Activated CD8-positive, alpha-beta T cell treated with anti-CD3 and anti-CD28 coated beads for 36 hours (primary cell): ENCODE results near the gene KATNBL1. TPM values are rescaled to one million over a fixed set of nuclear protein-coding genes. Genes with fewer than 3 reads are reported as not detected.

Experiments
- ATAC-seq: fragments of 200-7000 bp; cut with Tn5 transposase; one replicate; pipeline ENCODE4 v1.10.0; 2021; ENCODE audit warnings: mild to moderate bottlenecking, moderate library complexity
- CTCF ChIA-PET: fragments of 350-600 bp; sonication (Branson Sonifier 250); formaldehyde crosslinking; loops from one replicate; lab custom pipeline; 2021; ENCODE audit warnings: antibody characterized with exemption; lab: Charles Lee
- POLR2A ChIA-PET: fragments of 350-600 bp; sonication (Branson Sonifier 250); formaldehyde crosslinking; loops from one replicate; lab custom pipeline; 2021; ENCODE audit warnings: antibody characterized with exemption; lab: Charles Lee
- DNase-seq: peaks from one replicate; pipeline ENCODE4 v3.0.0-alpha.2; 2020
- H3K27ac Mint-ChIP-seq: one replicate; pipeline ENCODE4 v1.8.0; 2021; ENCODE audit warnings: mild to moderate bottlenecking, mixed read lengths
- H3K27me3 Mint-ChIP-seq: one replicate; pipeline ENCODE4 v1.8.0; 2021; ENCODE audit warnings: mixed read lengths
- H3K36me3 Mint-ChIP-seq: one replicate; pipeline ENCODE4 v1.8.0; 2021; ENCODE audit warnings: low read depth, mixed read lengths
- H3K4me1 Mint-ChIP-seq: one replicate; pipeline ENCODE4 v1.8.0; 2021; ENCODE audit warnings: low read depth, mixed read lengths
- H3K4me3 Mint-ChIP-seq: one replicate; pipeline ENCODE4 v1.8.0; 2021; ENCODE audit warnings: mild to moderate bottlenecking, moderate library complexity, mixed read lengths
- H3K9me3 Mint-ChIP-seq: one replicate; pipeline ENCODE4 v1.8.0; 2021; ENCODE audit warnings: mixed read lengths
- intact Hi-C: fragments of 100-400 bp; cut with micrococcal nuclease; formaldehyde crosslinking; loops from one replicate; pipeline ENCODE4 v1.10.0; 2022
- total RNA-seq, 2 experiments: library from RNA; stranded (reverse); gene quantifications; one replicate each; pipeline ENCODE4 v1.2.3, GENCODE V29; 2021
- TF ChIP-seq, protein P1 (sequence below): fragments of 200-600 bp; IDR thresholded peaks from one replicate; pipeline ENCODE4 v1.8.0; 2022; ENCODE audit warnings: antibody characterized with exemption, mild to moderate bottlenecking

Gene KATNBL1
- total RNA-seq, 2 experiments from 2014 or later: 41.6 to 45.5 TPM

GRCh38 chr15:34223904-34224596, 14.2 kb upstream of the KATNBL1 start:
- Mint-ChIP-seq H3K27ac (peak overlapping the region; percentile 90), H3K36me3 (peaks cover 19% of the 10 kb centered on the region), H3K4me1 (peaks cover 18% of the 10 kb centered on the region), H3K4me3 (peak overlapping the region; percentile 95), H3K27me3 (peaks cover 1% of the 10 kb centered on the region), H3K9me3 (no peaks in the 10 kb centered on the region)
- POLR2A ChIA-PET: interaction anchor here (0.6 to 3.1 kb wide), 5 partner anchors 12 to 121 kb away, joined by 3 to 11 read pairs (median 4); partner anchors contain the start of gene KATNBL1
- TF ChIP-seq, protein P1, sequence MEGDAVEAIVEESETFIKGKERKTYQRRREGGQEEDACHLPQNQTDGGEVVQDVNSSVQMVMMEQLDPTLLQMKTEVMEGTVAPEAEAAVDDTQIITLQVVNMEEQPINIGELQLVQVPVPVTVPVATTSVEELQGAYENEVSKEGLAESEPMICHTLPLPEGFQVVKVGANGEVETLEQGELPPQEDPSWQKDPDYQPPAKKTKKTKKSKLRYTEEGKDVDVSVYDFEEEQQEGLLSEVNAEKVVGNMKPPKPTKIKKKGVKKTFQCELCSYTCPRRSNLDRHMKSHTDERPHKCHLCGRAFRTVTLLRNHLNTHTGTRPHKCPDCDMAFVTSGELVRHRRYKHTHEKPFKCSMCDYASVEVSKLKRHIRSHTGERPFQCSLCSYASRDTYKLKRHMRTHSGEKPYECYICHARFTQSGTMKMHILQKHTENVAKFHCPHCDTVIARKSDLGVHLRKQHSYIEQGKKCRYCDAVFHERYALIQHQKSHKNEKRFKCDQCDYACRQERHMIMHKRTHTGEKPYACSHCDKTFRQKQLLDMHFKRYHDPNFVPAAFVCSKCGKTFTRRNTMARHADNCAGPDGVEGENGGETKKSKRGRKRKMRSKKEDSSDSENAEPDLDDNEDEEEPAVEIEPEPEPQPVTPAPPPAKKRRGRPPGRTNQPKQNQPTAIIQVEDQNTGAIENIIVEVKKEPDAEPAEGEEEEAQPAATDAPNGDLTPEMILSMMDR: no peak
- ATAC-seq: peak; percentile 2
- CTCF ChIA-PET: interaction anchor here (0.6 to 2.6 kb wide), 4 partner anchors 15 to 158 kb away, joined by 3 to 16 read pairs (median 6); partner anchors contain the start of gene KATNBL1
- DNase-seq: no peak
- intact Hi-C loops: loop anchor here (5.0 kb wide), 1 partner anchor 122 kb away; the partner anchor contains the start of genes EMC7 and PGBD4

- no peak overlapping the region for H3K27ac Mint-ChIP-seq
- H3K4me1 Mint-ChIP-seq: peaks cover 2% of the 10 kb centered on the region
- TF ChIP-seq, protein P1: no peak
- ATAC-seq: no peak
- H3K9me3 Mint-ChIP-seq: no peaks in the 10 kb centered on the region
- no peak for DNase-seq
- intact Hi-C loops: no loop called here
- H3K36me3 Mint-ChIP-seq: no peaks in the 10 kb centered on the region
- ChIA-PET POLR2A (no interaction called here), CTCF (interaction anchor here (0.8 to 5.3 kb wide), 4 partner anchors 7 to 156 kb away, joined by 3 to 22 read pairs (median 3); partner anchors contain the start of gene KATNBL1)
- no peak overlapping the region for H3K4me3 Mint-ChIP-seq
- no peaks in the 10 kb centered on the region for H3K27me3 Mint-ChIP-seq
Observed at GRCh38 chr15:34217587-34218225, 7.8 kb upstream of the KATNBL1 start.

GRCh38 chr15:34216527-34217270, 6.8 kb upstream of the KATNBL1 start:
- TF ChIP-seq, protein P1: no peak
- ChIA-PET CTCF (interaction anchor here (1.1 to 1.8 kb wide), 3 partner anchors 106 to 155 kb away, joined by 3 to 10 read pairs (median 3); partner anchors contain the start of gene PGBD4), POLR2A (interaction anchor here (0.6 to 0.8 kb wide), 2 partner anchors 109 to 661 kb away, joined by 3 read pairs; no protein-coding TSS in a partner anchor)
- DNase-seq: no peak
- Mint-ChIP-seq H3K27ac (no peak overlapping the region), H3K4me1 (no peaks in the 10 kb centered on the region), H3K9me3 (no peaks in the 10 kb centered on the region), H3K4me3 (no peak overlapping the region), H3K36me3 (no peaks in the 10 kb centered on the region), H3K27me3 (no peaks in the 10 kb centered on the region)
- ATAC-seq: no peak
- intact Hi-C loops: no loop called here

- Mint-ChIP-seq H3K9me3 (no peaks in the 10 kb centered on the region), H3K36me3 (no peaks in the 10 kb centered on the region), H3K4me1 (peaks cover 2% of the 10 kb centered on the region), H3K27ac (no peak overlapping the region), H3K27me3 (no peaks in the 10 kb centered on the region), H3K4me3 (no peak overlapping the region)
- intact Hi-C loops: no loop called here
- TF ChIP-seq, protein P1: no peak
- POLR2A ChIA-PET: interaction anchor here (0.7 kb wide), 1 partner anchor 158 kb away, joined by 3 read pairs; no protein-coding TSS in a partner anchor
- CTCF ChIA-PET: interaction anchor here (1.0 to 1.5 kb wide), 3 partner anchors 14 to 153 kb away, joined by 3 read pairs; no protein-coding TSS in a partner anchor
- DNase-seq (no peak), ATAC-seq (no peak)
Observed at GRCh38 chr15:34214135-34214534, 4.2 kb upstream of the KATNBL1 start.
